ENCODE measurements around the gene ACBD6. TPM values are rescaled to one million over a fixed set of nuclear protein-coding genes. Genes with fewer than 3 reads are reported as not detected.
A peak's percentile ranks its signal among the peaks of the same experiment; 100 is the strongest.

ACBD6 gene
- total RNA-seq, 2 donors from 2014 or later: 17.1 to 25.1 TPM

DNA sequence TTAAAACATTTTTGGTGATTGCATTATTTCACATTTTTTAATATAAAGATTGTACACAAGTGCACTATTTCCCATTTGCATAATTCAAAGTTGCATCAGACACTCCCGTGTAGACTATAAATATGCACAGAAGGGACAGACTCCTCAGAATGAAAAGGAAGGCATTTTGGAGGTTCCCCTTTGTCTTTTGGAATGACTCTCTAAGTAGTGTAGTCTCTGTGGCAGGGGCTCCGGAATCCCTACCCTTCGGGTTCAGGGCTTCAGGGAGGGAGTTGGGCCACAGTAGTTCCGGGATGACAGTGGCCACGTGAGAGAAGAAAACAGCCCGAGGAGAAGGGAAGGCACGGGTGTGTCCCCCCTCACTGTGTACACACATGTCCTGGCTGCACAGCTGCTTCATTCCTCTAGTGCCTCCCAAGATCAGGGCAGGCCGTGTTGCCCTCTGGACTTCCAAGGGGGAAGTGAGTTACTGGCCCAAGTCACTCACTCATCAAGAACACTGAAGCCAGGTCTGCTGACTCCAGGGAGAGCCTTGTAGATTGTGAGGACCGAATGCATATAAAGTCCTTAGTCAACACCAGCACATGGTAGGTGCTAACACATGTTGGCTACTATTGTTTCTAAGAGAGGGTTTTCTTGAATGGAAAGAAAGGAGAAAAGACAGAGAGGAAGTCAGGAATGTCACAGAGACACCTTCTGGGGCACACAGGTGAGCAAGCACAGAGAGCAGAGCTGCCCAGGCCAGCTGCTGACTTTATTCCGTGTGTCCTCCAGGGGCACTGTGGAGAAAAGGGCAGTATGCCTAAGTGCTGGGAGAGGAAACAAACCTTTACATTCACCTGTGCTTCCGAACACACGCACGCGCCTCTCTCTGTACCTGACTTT, 232.5 kb downstream of the ACBD6 start:
- DNase-seq: peak; percentile 76 to 93
- intact Hi-C loops (cut with DNase I, micrococcal nuclease): no loop called here
- ATAC-seq: peak; percentile 91

DNA sequence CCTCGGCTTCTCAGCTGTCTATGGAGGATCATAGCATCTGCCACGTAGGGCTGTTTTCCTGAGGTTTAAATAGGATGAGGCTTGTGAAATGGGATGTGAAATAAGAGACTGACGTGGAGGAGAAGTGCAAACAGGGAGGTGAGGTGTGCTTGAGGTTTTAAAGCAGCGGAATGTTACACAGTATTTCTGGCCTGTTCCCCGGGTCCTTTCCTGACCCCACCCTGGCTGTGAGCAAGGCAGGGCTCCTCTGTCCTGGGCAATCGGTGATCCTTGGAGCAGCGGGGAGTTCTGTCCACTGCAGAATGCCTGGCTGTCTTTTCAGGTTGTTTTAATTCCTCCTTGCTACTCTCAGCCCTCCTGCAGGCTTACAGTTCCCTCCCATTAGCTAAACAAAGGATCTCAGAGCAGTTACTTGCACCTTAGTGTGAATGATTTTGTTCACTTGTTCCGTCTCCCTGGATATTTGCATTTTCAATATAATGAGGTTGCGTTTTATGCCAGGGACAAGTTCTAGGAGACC, 233.8 kb downstream of the ACBD6 start:
- intact Hi-C loops (cut with DNase I, micrococcal nuclease): no loop called here
- ATAC-seq (no peak), DNase-seq (no peak)

DNA sequence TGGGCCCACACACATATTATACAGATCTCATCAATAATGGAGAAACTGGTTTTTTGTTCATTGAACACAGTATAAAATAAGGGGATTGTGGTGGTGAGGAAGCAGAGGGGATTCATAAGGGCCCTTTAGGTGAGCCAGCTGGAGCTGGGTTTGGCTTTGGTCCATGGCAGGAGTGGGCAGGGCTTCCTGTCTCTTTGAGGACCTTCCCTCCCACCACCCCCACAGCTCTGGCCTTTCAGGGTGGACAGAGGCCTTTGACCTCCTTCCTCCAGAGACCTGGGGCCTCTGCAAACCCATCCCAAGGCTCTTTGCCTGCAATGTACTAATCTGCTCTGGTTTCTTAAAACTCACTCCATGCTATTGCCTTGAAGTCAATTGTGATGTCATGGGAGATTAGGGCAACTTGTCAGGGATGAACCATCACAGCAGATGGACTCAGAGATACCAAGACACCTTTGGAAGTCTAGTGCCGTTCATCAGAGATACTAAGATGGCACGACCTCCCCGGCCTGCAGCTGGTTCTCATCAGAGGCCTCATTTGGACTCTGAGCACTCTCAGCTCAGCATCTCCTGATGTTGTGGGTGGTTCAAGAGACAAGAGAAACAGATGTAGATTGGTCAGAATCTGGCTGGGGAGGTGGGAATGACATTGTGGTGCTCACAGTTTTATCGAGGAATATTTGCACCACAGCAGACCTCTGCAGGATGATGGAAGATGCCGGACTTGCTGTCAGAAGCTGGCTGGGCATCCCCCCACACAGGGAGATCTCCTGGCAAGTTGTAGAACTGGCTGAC, 234.4 kb downstream of the ACBD6 start:
- DNase-seq: no peak
- intact Hi-C loops (cut with DNase I, micrococcal nuclease): no loop called here
- ATAC-seq: no peak

DNA sequence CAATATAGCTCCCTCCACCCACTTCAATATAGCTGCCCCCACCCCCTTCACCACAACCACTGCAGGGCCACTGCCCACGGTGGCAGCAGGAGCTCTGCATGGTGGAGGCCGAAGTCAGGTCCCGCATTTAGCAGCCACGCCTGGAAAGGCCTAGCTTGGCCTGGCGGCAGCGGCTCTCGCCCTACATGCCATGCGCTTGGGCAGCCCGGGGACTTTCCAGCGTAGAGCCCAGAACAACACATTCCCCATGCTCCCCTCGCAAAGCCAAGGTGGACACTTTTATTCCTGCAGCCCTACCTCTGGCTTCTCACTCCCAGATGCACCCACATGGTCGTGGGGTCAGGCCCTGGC, 235.2 kb downstream of the ACBD6 start:
- DNase-seq (no peak), ATAC-seq (no peak)
- intact Hi-C loops (cut with DNase I, micrococcal nuclease): no loop called here

DNA sequence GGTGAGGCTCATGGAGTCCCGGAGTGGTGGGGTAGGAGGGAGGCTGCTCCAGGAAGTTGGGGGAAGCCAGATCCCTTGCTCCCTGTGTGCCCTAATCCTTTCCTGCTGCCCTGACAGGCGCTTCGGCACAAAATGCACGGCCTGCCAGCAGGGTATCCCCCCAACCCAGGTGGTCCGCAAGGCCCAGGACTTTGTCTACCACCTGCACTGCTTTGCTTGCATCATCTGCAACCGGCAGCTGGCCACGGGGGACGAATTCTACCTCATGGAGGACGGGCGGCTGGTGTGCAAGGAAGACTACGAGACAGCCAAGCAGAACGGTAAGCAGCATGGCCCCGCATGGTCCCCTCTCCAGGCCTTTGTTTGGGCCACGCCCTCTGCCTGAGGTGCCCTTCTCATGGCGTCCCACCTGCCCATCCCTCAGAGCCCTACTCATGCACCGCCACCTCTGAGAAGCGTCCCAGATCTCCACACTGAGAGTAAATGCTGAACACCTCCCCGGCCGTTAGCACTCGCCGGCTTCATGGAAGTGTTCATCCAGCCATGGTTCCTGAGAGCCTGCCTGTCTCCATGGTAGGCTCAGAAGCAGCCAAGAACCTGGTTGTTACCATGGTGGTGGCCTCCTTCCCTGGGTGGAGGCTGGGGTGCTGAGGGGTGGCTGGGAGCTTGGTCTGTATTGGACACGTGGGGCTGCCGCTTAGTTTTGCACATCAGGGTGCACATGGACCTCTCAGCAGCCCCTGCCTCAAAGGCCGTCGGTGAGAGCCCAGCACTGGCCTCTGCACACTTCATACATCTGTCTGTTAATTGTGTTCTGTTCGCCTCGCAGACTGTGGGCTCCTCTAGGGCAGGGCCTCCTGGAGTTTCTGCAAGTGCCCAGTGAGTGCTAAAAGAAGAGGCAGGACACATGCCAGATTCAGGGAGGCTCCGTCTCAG, 235.8 kb downstream of the ACBD6 start:
- DNase-seq: no peak
- no peak for ATAC-seq
- intact Hi-C loops (cut with DNase I, micrococcal nuclease): no loop called here

DNA sequence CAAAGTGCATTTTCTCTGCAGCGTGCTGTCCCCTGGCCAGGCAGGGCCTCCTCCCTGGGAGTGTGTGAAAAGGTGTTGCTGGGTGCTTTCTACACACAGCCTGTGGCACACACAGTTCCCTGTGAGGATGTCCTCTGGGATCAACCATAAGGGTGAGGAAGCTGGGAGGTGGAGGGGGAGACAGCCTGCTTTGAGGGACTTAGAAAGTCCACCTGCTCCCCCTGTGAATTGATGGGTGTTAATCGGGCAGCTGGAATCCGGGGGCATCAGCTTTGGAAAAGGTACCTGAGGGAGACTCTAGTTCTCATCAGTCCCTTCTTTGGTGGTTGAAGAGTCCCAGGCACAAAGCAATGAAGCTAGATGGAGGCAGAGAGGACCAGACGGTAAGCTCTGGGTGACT, 236.5 kb downstream of the ACBD6 start:
- ATAC-seq (no peak), DNase-seq (no peak)
- intact Hi-C loops (cut with DNase I, micrococcal nuclease): no loop called here

DNA sequence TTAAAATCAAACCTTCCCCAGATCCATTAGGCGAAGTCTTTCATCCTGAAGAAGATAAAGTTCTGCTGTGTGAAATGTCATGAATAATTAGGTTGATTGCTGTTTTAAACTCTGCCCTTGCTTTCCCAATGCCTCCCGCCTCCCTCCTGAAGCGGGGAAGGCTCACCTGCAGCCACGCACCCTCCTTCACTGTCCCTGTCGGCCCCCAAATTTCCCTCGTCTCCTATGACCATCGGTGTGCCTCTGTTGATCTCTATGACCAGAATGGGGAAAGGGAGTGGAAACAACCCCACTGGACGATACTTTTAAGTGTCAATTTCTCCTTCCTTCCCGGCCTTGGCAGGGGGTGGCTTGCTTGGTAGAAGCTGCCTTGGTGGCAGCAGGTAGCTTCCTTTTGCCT, 237.2 kb downstream of the ACBD6 start:
- DNase-seq (no peak), ATAC-seq (no peak)
- intact Hi-C loops (cut with DNase I, micrococcal nuclease): no loop called here

DNA sequence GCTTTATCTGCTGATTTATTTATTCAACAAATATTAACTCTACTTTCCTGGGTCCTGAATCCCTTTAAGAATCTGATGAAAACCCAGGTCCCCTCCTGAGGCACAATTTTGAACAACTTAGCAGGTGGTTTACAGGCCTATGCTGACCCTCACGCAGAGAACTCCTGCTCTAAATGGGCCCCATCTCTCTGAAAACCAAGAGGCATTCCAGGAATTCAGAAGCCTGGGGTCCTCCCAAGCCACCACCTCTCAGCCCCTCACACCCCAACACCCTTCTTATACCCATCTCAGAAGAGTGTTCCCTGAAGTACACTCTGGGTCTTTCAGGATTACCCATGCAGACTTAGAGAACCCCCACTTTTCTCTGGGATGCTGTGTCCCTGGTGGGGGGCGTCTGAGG, 237.8 kb downstream of the ACBD6 start:
- DNase-seq (no peak), ATAC-seq (no peak)
- intact Hi-C loops (cut with DNase I, micrococcal nuclease): no loop called here

DNA sequence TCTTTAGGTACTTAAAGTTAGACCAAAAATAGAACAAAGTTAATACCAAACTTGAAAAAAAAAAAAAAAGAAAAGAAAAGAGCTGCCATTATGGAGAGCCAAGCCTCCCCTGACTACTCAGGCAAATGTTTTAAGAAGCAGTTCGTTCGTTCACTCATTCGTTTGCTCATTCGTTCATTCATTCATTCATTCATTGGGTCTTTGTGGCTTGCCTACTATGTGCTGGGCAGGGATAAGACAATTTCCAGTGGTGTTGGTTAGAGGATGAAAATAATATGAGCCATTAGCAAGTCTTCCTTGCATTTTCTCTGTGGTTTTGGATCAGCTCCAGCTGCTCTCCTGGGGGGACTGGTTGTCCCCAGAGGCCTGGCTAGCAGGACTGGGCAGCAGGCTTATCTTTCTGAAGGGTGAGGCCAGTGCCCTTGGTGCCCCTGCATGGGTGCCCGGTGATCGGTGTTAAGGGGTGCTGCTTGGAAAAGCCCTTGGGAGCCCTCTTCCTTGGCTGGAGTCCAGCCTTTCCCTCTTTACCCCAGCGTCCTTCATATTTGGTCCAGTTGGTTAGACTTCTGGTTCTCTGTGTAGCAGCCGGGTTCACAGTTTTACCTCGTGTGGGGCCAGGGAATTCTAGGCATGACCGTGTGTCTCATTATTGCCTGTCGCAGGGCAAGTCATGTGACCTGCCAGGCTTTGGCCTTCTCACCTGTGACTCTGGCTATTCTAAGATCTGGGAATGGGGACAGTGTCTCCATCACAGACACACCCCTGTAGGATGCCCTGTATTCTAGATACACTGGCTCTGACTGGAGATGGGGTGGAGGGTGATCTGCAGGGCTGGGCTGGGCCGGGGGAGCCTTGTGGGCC, 239.5 kb downstream of the ACBD6 start:
- ATAC-seq (no peak), DNase-seq (no peak)
- intact Hi-C loops (cut with DNase I, micrococcal nuclease): no loop called here

DNA sequence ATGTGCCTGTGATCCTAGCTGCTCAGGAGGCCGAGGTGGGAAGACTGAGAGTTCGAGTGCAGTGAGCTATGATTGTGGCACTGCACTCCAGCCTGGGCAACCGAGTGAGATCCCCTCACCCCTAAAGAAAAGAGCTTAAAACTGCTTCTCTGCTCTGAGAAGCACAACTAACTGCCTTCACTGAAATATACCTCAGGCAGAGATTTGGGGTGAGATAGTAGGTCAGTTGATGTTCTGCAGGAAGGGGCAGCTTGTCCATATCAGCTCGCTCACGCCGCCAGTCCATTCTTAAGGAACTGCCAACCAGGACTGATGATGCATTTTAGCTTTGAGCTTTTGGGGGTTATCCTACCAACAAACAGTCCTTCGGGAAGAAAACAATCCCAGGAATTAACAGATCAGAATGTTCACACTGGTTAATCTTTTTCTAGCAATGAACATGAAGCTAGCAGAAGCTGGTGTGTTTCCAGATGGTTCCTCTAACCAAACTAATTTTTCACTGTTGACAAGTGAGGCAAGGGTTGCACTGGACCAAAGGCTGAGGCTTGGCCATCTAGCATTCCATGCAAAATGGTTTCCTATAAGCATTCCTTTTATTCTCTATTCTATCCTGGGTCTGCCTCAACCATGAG, 240.7 kb downstream of the ACBD6 start:
- ATAC-seq (no peak), DNase-seq (no peak)
- intact Hi-C loops (cut with DNase I, micrococcal nuclease): no loop called here

DNA sequence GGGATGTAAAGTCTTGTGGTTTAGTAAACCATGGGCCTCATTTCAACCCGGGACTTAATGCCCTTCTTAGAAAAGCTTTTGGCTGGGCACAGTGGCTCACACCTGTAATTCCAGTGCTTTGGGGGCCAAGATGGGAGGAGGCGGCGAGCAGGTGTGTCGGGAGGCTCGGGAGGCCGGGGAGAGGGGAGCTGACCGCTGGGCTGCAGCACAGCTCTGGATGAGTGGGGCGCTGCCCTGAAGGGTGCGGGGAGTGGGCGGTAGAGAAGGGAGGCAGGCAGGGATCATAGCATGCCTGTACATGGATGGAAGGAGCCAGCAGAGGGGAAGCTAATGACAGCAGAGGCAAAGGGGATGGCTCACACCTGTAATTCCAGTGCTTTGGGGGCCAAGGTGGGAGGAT, 241.3 kb downstream of the ACBD6 start:
- intact Hi-C loops (cut with DNase I, micrococcal nuclease): no loop called here
- ATAC-seq (no peak), DNase-seq (no peak)

DNA sequence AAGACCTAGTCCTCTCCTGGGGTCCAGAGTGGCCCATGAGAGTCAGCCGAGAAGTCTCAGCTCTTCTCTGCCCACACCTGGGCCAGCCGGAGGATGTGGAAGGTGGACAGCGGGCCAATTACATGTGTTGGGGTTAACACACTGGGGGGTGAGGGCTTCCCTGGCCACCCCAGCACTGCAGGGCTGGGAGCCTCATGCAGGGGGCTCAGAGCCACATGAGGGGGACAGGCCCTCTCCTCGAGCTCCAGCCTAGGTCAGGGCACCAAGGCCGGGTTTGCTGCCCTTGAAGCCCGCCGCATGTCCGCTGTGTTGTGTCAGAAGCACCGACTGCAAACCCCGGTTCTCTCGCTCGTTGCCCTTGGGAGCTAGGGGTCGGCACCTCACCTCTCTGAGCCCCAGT, 241.8 kb downstream of the ACBD6 start:
- no peak for ATAC-seq
- intact Hi-C loops (cut with DNase I, micrococcal nuclease): no loop called here
- no peak for DNase-seq

DNA sequence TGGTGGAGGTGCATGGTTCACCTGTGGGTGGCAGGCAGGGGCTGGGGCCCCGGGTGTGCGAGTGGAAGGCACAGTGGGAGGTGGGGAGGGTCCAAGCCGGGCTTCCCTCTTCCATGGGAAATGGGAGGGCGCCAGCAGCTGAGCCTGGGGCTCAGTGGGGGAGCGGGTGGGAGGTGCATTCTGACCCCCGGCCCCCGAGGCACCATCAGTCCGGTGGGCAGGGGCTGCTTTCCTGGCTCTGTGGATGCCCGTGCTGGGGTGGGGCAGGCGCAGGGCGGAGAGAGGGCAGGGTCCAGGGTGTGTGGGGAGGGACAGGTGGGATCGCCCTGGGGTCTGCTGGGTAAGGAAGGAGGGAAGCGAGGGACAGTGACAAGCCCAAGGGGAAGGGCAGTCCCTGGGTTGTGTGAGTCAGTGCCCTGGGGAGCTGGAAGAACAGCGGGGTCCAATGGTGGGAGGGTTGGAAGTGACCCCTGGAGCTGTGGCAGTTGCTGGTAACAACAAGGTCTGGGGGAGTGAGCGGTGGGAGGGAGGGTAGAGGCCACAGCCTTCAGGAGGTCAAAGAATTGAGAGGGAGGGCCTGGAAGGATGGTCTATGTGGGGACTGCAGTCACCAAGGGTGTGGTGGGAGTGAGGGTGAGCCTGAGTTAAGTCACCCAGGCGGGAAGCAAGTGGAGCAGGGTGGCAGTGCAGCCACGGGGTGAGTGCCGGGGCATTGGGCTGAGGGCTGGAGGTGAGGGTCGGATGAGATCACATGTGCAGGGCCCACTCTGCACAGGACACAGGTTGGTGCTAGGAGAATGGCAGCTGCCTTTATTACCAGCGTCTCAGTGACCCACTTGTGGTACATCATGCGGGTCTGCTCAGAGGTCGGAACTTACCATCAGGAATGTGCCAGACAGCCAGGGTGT, 242.7 kb downstream of the ACBD6 start:
- DNase-seq: no peak
- intact Hi-C loops (cut with DNase I, micrococcal nuclease): no loop called here
- peak; percentile 28 for ATAC-seq

DNA sequence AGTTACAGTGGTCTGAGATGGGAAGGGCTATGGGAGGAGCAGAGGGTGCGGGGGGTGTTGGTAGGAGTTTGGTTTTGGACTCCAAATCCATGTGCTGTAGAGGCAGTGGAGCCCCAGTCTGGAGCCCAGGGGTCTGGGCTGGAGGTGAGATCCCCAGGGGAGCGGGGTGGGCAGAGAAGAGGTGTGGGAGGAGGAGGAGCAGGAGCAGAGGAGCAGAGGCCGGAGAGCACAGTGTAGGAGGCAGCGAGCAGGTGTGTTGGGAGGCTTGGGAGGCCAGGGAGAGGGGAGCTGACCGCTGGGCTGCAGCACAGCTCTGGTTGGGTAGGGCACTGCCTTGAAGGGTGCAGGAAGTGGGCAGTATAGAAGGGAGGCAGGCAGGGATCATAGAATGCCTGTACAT, 243.4 kb downstream of the ACBD6 start:
- ATAC-seq: peak; percentile 16
- DNase-seq: no peak
- intact Hi-C loops (cut with DNase I, micrococcal nuclease): no loop called here

DNA sequence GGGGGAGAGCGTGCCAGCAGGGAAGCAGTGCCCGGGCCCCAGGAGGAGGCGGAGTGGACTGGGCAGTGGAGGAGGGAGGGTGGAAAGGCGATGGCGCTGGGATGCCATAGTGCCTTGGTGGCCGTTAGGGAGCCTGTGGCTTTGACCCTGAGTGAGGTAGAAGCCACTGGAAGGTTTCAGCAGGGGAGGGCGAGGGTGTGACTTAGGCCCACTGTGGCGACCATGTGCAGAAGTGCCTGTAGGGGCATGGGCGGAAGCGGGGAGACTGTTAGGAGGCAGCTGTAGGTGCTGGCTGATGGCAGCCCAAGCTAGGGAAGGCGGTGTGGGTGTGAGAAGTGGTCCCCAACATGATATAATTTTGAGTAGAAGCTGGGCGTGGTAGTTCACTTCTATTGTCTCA, 244.1 kb downstream of the ACBD6 start:
- intact Hi-C loops (cut with DNase I, micrococcal nuclease): no loop called here
- DNase-seq (no peak), ATAC-seq (no peak)

DNA sequence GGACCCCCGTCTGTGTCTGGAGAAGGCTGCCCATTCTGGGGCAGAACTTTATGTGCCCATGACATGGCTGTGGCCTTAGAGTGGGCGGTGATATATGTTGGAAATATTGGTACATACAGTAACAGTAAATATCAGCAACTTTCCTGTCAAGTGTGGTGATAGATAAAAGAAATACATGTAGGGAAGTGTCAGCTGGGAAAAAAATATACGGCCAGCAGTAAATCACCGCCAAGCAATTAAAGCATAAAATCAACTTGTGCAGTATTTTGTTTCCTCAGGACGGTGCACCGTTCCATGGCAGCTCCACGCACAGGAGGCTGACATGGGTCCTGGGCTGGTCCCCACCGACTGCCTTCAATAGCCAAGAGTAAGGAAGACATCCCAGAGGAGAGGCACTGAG, 244.9 kb downstream of the ACBD6 start:
- DNase-seq (no peak), ATAC-seq (peak; percentile 44)
- intact Hi-C loops (cut with DNase I, micrococcal nuclease): no loop called here

DNA sequence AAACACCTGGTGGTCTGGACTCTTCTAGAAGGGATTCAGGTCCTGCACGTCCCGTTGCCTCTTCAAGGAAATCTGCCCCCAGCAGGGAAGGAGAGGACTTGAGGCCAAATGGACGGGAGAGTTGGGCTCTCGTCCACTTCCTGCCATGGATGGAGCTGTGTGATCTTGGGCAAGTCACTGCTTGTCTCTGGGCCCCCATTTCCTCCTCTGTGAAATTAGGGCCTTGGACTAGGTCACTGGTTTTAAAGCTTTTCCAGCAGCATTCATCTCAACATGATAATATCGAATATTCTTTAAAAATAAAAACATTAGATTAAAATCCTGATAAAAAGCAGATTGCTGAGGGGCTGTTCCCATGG, 245.4 kb downstream of the ACBD6 start:
- no peak for DNase-seq
- ATAC-seq: no peak
- intact Hi-C loops (cut with DNase I, micrococcal nuclease): no loop called here
